ENCODE measurements around the gene OR2G3. TPM values are rescaled to one million over a fixed set of nuclear protein-coding genes. Genes with fewer than 3 reads are reported as not detected.

OR2G3 gene
- total RNA-seq, 3 donors from 2014 or later (not counting 1 experiment from before 2014, with no cell fraction given) = not detected

GRCh38 chr1:247588060-247588459, 17.3 kb upstream of the OR2G3 start, which contains the start of gene OR2G2:
OR2G2 (plus strand) TSS chr1:247588360; CDS start chr1:247588360, 0 bp downstream.
- DNase-seq = no peak
- Mint-ChIP-seq H3K4me1 (no peaks in the 10 kb centered on the region), H3K4me3 (no peak within 1 kb of the TSS), H3K27me3 (ENCODE audit: low read depth in 2 of 2) (no peaks in the 10 kb centered on the region), H3K27ac (no peak within 1 kb of the TSS), H3K9me3 (no peaks in the 10 kb centered on the region), H3K36me3 (no peaks in the 10 kb centered on the region)
- intact Hi-C loops (cut with micrococcal nuclease) = no loop called here
- no peak within 1 kb of the TSS for H3K4me3 ChIP-seq (ENCODE audit: low read length)
- no peak within 1 kb of the TSS for H3K27ac ChIP-seq (ENCODE audit: low read length)
- no peaks in the 10 kb centered on the region for H3K36me3 ChIP-seq (ENCODE audit: control insufficient read depth, insufficient read depth, low read length)
- ATAC-seq = no peak
- TF ChIP-seq CTCF (IDR thresholded peaks at IDR 0.05) = no peak
- H3K27me3 ChIP-seq (ENCODE audit: control insufficient read depth, insufficient read depth, low read length) = no peaks in the 10 kb centered on the region
- H3K9me3 ChIP-seq (ENCODE audit: control insufficient read depth, insufficient read depth, low read length) = no peaks in the 10 kb centered on the region
- 100% methylated on average over 1 of the region's 2 CpGs for WGBS (ENCODE audit: insufficient coverage)
- H3K4me1 ChIP-seq (ENCODE audit: control insufficient read depth, insufficient read depth, low read length) = no peaks in the 10 kb centered on the region

- no peak overlapping the region for H3K4me3 ChIP-seq (ENCODE audit: low read length)
- no peak overlapping the region for H3K27ac ChIP-seq (ENCODE audit: low read length)
- Mint-ChIP-seq H3K36me3 (no peaks in the 10 kb centered on the region), H3K27ac (no peak overlapping the region), H3K27me3 (ENCODE audit: low read depth in 2 of 2) (peaks cover 0 to 2% of the 10 kb centered on the region in 2 donors), H3K9me3 (peaks cover 0 to 6% of the 10 kb centered on the region in 2 donors), H3K4me3 (no peak overlapping the region), H3K4me1 (no peaks in the 10 kb centered on the region)
- H3K27me3 ChIP-seq (ENCODE audit: control insufficient read depth, insufficient read depth, low read length) = no peaks in the 10 kb centered on the region
- no peaks in the 10 kb centered on the region for H3K4me1 ChIP-seq (ENCODE audit: control insufficient read depth, insufficient read depth, low read length)
- intact Hi-C loops (cut with micrococcal nuclease) = no loop called here
- DNase-seq (no peak), ATAC-seq (no peak)
- H3K9me3 ChIP-seq (ENCODE audit: control insufficient read depth, insufficient read depth, low read length) = no peaks in the 10 kb centered on the region
- TF ChIP-seq CTCF (IDR thresholded peaks at IDR 0.05) = no peak
- WGBS (ENCODE audit: insufficient coverage) = 58% methylated on average over 1 of the region's 1 CpG
- no peaks in the 10 kb centered on the region for H3K36me3 ChIP-seq (ENCODE audit: control insufficient read depth, insufficient read depth, low read length)
These were observed 8.0 kb downstream of the OR2G3 start for GRCh38 chr1:247613405-247613804.

- intact Hi-C loops (cut with micrococcal nuclease) = no loop called here
- Histone ChIP-seq H3K9me3 (ENCODE audit: control insufficient read depth, insufficient read depth, low read length) (no peaks in the 10 kb centered on the region), H3K27ac (ENCODE audit: low read length) (no peak overlapping the region), H3K4me1 (ENCODE audit: control insufficient read depth, insufficient read depth, low read length) (no peaks in the 10 kb centered on the region), H3K27me3 (ENCODE audit: control insufficient read depth, insufficient read depth, low read length) (no peaks in the 10 kb centered on the region), H3K36me3 (ENCODE audit: control insufficient read depth, insufficient read depth, low read length) (no peaks in the 10 kb centered on the region), H3K4me3 (ENCODE audit: low read length) (no peak overlapping the region)
- ATAC-seq (no peak), DNase-seq (no peak)
- H3K4me3 Mint-ChIP-seq = no peak overlapping the region
- peaks cover 0 to 2% of the 10 kb centered on the region in 2 donors for H3K27me3 Mint-ChIP-seq (ENCODE audit: low read depth in 2 of 2)
- H3K9me3 Mint-ChIP-seq = peaks cover 0 to 2% of the 10 kb centered on the region in 2 donors
- no peaks in the 10 kb centered on the region for H3K36me3 Mint-ChIP-seq
- WGBS (ENCODE audit: insufficient coverage) = 83% methylated on average over 5 of the region's 5 CpGs
- H3K4me1 Mint-ChIP-seq = no peaks in the 10 kb centered on the region
- no peak for TF ChIP-seq CTCF (IDR thresholded peaks at IDR 0.05)
- no peak overlapping the region for H3K27ac Mint-ChIP-seq
These were observed 9.2 kb downstream of the OR2G3 start for GRCh38 chr1:247614625-247615024.

GRCh38 chr1:247627951-247628350, 22.6 kb downstream of the OR2G3 start:
- DNase-seq (no peak), ATAC-seq (no peak)
- no peak overlapping the region for H3K4me3 ChIP-seq (ENCODE audit: low read length)
- no peak overlapping the region for H3K4me3 Mint-ChIP-seq
- H3K27ac ChIP-seq (ENCODE audit: low read length) = no peak overlapping the region
- H3K9me3 Mint-ChIP-seq = peaks cover 0 to 4% of the 10 kb centered on the region in 2 donors
- no peaks in the 10 kb centered on the region for H3K27me3 Mint-ChIP-seq (ENCODE audit: low read depth in 2 of 2)
- H3K9me3 ChIP-seq (ENCODE audit: control insufficient read depth, insufficient read depth, low read length) = no peaks in the 10 kb centered on the region
- H3K36me3 ChIP-seq (ENCODE audit: control insufficient read depth, insufficient read depth, low read length) = no peaks in the 10 kb centered on the region
- H3K27me3 ChIP-seq (ENCODE audit: control insufficient read depth, insufficient read depth, low read length) = no peaks in the 10 kb centered on the region
- H3K27ac Mint-ChIP-seq = no peak overlapping the region
- intact Hi-C loops (cut with micrococcal nuclease) = no loop called here
- no peaks in the 10 kb centered on the region for H3K4me1 Mint-ChIP-seq
- TF ChIP-seq CTCF (IDR thresholded peaks at IDR 0.05) = no peak
- 59% methylated on average over 3 of the region's 3 CpGs for WGBS (ENCODE audit: insufficient coverage)
- H3K4me1 ChIP-seq (ENCODE audit: control insufficient read depth, insufficient read depth, low read length) = no peaks in the 10 kb centered on the region
- no peaks in the 10 kb centered on the region for H3K36me3 Mint-ChIP-seq

Data from natural killer cell (primary cell).